ENCODE data around the gene KLHL10. TPM values are rescaled to one million over a fixed set of nuclear protein-coding genes. Genes with fewer than 3 reads are reported as not detected.
A peak's percentile ranks its signal among the peaks of the same experiment; 100 is the strongest.

Gene KLHL10
- total RNA-seq, 1 donor, result under 0.01 TPM

DNA sequence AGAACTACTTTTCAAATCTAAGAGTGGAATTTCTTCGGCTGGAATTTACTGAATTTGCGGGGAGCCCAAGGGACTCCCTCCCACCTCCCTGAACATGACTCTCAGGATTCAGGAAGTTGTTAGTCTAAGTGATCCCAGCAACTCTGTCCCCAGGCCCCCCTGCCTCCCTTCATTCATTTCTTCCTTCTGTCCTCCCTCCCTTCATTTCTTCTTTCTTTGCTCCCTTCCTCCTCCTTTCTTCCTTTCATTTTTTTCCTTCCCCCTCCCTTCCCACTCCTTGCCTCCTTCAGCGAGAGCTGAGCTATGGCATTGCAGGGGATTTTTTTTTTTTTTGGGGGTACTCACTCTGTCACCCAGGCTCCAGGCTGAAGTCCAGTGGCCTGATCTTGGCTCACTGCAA lies 40.2 kb upstream of the KLHL10 start:
- TF ChIP-seq, protein P1, sequence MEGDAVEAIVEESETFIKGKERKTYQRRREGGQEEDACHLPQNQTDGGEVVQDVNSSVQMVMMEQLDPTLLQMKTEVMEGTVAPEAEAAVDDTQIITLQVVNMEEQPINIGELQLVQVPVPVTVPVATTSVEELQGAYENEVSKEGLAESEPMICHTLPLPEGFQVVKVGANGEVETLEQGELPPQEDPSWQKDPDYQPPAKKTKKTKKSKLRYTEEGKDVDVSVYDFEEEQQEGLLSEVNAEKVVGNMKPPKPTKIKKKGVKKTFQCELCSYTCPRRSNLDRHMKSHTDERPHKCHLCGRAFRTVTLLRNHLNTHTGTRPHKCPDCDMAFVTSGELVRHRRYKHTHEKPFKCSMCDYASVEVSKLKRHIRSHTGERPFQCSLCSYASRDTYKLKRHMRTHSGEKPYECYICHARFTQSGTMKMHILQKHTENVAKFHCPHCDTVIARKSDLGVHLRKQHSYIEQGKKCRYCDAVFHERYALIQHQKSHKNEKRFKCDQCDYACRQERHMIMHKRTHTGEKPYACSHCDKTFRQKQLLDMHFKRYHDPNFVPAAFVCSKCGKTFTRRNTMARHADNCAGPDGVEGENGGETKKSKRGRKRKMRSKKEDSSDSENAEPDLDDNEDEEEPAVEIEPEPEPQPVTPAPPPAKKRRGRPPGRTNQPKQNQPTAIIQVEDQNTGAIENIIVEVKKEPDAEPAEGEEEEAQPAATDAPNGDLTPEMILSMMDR (IDR thresholded peaks at IDR 0.05; ENCODE audit: insufficient read depth, low read depth, low read length), result no peak
- DNase-seq (ENCODE audit: low read depth), result no peak
- no peak overlapping the region for H3K4me3 ChIP-seq (ENCODE audit: low read depth, low read length)

DNA sequence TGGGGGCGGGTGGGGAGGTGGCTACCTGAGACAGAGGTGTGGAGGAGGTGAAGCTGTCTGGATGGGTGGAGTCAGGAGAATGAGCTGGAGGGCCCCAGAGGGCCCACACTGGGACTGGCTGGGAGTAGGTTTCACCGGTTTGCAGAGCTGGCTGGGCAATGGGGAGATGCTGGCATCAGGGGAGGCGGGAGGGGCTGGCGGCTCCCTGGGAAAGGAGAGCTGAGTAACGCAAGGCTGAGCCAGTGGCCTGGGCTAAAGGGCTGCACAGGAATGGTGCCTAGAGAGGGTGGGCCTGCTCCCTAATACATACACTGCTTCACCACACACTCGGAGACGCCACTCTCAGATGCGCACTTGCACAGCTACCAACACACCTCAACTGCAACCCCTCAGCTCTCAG lies 38.3 kb upstream of the KLHL10 start:
- TF ChIP-seq, protein P1 (IDR thresholded peaks at IDR 0.05; ENCODE audit: insufficient read depth, low read depth, low read length), result no peak
- no peak for DNase-seq (ENCODE audit: low read depth)
- H3K4me3 ChIP-seq (ENCODE audit: low read depth, low read length), result no peak overlapping the region

DNA sequence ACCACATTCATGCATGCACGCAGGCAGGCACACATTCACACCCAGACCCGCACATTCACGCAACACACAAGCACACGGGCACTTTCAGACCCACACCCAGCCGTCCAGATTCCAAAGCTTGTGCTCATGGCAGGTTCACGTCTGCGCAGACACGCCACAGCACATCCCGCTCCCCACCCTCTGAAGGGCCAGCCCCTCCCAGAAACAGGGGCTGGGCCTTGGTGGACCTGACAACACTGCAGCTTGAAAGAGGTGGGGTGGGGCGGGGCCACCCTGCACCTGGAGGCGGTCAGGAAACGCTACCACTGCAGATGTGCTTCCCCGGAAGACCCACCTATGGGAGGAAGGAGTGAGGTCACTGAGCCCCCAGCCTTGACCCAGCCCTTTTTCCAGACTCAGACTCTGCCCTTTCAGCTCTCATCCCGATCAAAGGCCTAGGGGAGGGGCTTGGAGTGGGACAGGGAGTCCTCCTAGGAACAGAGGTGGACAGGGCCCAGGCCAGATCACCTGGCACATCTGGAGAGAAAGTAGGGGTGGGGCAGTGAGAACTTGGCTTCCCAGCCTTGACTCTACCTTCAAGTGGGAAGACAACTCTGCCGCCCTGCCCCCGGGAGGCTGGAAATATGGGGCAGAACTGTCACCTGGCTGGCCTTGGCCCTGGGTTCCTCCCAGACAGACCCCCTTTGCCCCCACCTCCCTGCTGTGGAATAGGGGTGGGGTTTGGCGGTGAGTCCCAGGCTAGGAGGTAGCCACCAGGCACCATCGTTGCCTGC lies 36.8 kb upstream of the KLHL10 start:
- H3K4me3 ChIP-seq (ENCODE audit: low read depth, low read length), result no peak overlapping the region
- TF ChIP-seq, protein P1 (IDR thresholded peaks at IDR 0.05; ENCODE audit: insufficient read depth, low read depth, low read length), result no peak
- peak; percentile 75 for DNase-seq (ENCODE audit: low read depth)

DNA sequence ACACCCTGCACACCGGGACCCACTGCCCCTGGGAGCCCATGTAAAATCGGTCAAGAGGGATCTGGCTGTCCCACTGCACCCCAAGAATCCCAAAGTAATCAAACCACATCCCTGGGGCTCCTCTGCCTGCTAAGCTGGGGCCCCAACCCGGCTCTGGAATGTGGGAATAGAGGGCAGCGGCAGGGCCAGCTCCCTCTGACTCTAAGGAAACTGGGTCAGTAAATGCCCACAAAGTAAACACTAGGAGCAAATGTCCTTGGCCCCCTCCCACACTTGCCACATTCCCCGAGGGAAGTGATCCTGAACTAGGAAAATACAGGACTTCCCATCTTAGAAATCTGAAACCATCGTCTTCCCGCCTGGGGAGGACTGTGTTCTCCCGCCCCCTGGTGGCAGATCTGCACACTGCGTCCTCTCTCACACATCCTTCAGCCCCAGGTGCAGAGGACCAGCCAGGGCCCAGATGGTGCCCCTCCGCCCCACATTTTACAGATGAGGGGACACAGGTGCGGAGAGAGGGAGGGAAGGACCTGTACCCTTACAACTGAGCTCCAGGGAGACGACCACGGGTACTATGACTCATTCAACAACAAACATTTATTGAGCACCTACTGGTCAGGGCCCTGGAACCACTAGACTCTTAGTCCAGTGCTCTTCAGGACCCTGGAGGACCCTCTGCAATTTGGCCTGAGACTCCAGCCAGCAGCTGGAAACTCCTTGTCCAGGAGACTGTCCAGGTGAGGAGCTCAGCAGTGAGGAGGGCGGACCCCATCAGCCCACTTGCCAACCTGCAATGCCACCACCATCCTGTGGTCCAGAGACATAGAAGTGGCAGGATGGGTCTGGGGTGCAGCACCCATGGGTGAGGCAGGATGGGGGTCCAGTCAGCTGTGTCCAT lies 36.0 kb upstream of the KLHL10 start:
- DNase-seq (ENCODE audit: low read depth), result peak; percentile 81
- no peak overlapping the region for H3K4me3 ChIP-seq (ENCODE audit: low read depth, low read length)
- TF ChIP-seq, protein P1 (IDR thresholded peaks at IDR 0.05; ENCODE audit: insufficient read depth, low read depth, low read length), result peak; percentile 96

- no peak overlapping the region for H3K4me3 ChIP-seq (ENCODE audit: low read depth, low read length)
- TF ChIP-seq, protein P1 (IDR thresholded peaks at IDR 0.05; ENCODE audit: insufficient read depth, low read depth, low read length), result no peak
- DNase-seq (ENCODE audit: low read depth), result no peak
These were observed 34.3 kb upstream of the KLHL10 start for GRCh38 chr17:41803049-41804020.

All from fibroblast of villous mesenchyme (primary cell).